NCI-H2196 treated with DMSO at 0.1 percent for 48 hours (cell line): ENCODE results near the gene MPDU1.

Source experiments
- DNase-seq: peaks from one replicate; lab custom pipeline; 2025; ENCODE audit not compliant: unreplicated experiment; lab: John Stamatoyannopoulos, UW

The MPDU1 gene

DNA sequence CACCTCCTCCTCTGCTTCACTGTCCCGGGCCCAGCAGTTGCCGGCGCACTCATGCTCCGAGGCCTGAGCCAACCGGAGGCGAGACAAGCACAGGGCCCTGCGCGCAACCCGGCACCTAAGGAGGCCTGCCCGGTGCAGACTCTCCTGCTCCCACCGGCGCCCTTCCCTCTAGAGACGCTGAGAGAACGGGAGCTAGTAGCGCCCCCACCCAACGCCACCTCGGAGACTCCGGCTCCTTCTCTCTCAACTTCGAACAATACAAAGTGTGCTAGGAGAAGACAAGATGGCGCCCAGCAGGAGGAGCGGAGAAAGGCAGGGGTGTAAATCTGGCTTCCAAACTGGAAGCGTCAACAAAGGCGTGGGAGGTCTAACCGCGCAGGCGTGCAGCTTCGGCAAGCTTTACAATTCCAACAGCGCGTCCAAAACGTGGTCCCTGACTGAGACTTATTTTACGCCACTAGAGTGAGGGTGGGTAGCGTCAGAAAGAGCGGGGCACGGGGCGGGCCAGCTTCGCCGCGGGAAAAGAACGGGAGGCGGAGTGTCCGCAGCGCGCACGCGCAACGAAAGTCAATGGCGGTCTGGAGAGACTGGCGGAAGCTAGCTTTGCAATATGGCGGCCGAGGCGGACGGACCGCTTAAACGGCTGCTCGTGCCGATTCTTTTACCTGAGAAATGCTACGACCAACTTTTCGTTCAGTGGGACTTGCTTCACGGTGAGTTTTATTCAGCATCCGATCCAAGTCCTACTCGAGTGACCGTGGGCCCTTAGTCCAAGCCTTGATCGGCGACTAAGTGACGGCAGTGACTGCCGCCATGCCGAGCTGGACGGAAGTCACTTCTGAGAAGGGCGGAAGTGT, at the start of gene MPDU1:
MPDU1 (plus strand) TSS at position 600 of the 857 bp plus-strand sequence; CDS start at position 611, 11 bp downstream.
- peak; percentile 88 for DNase-seq

GRCh38 chr17:7538050-7538449, 45.6 kb upstream of the MPDU1 start:
- no peak for DNase-seq

DNA sequence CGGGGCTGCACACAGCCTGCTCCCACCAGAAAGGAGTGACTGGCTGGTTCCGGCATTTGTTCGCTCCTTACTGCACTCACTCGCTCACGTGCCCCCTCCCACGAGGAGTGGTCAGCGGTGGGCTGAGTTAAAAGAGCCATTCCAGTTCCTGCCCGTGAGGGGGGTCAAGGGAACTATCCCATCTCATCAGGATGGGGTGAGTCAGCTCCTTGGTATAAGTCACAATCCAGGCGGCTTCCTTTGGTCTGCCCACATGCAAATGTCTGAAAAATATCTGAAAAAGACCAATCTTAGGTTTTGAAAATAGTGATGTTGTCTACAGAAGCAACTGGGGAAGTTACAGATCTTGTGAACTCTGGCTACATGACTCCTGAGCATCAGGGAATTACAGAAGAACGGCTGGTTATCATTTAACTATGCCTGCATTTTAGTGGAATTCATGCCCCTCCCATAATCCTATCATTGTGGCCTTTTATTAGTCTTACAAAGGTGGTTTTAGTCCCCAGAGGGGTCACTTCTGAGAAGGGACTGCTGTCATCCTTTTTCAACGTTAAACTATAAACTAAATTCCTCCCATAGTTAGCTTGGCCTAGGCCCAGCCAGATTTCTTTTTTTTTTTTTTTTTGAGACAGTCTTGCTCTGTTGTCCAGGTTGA, 44.6 kb upstream of the MPDU1 start:
- no peak for DNase-seq

- DNase-seq = no peak
These were observed 42.5 kb upstream of the MPDU1 start for GRCh38 chr17:7541074-7541621.

- DNase-seq = no peak
These were observed 38.7 kb upstream of the MPDU1 start for GRCh38 chr17:7544911-7545310.

GRCh38 chr17:7548585-7549400, 34.9 kb upstream of the MPDU1 start, which contains the start of gene TNFSF12:
Gene TNFSF12, plus strand, starts transcription at chr17:7549058. Its CDS starts 96 bp downstream, at chr17:7549154.
- DNase-seq = no peak

DNA sequence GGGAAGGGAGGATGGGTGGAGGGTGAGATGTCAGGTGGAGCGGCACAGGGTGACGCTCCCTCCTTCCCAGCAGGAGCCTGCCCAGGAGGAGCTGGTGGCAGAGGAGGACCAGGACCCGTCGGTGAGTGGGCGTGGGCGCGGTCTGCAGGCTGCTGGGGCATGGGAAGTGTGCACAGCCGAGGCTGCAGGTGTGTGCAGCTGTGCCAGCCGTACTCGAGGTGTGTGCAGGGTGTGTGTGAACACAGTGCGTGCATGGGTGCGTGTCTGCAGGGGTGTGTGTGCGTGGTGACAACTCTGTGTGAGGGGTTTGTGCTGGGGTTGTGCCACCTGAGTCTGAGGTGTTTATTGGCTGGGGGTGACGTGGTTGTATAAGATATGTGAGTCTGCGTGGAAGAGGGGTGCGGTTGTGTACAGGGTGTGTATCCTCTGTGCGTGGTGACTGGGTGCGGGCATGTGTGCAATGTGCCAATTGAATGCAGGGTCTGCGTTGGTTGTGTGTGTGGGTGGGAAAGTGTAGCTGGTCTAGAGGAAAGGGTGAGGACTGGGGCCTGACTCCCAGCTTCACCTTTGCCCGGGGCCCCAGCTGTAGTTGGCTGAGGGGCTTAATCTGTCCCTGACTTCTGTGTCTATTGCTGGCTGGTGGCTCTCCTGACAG, 34.1 kb upstream of the MPDU1 start:
- no peak for DNase-seq

GRCh38 chr17:7550344-7550743, 33.3 kb upstream of the MPDU1 start:
- no peak for DNase-seq

- no peak for DNase-seq
These were observed 32.3 kb upstream of the MPDU1 start for GRCh38 chr17:7551396-7551795.

DNA sequence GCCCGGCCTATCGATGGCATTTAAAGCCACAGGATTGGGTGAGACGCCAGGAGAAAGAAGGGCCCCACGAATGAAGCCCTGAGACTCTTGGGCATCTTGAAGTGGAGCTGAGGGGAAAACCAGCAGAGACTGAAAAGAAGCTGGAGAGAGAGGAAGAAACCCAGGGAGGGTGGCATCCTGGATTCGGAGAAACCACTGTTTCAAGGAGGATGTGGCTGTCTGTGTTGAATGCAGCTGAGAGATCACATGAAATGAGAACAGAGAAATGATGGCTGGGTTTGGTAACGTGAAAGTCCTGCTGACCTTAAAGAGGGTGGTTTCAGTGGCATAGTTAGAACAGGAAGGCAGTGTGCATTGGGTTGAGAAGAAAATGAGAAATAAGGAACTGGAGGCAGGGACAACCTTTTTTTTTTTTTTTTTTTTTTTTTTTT, 31.0 kb upstream of the MPDU1 start:
- no peak for DNase-seq

- no peak for DNase-seq
These were observed 30.3 kb upstream of the MPDU1 start for GRCh38 chr17:7553356-7553755.

DNA sequence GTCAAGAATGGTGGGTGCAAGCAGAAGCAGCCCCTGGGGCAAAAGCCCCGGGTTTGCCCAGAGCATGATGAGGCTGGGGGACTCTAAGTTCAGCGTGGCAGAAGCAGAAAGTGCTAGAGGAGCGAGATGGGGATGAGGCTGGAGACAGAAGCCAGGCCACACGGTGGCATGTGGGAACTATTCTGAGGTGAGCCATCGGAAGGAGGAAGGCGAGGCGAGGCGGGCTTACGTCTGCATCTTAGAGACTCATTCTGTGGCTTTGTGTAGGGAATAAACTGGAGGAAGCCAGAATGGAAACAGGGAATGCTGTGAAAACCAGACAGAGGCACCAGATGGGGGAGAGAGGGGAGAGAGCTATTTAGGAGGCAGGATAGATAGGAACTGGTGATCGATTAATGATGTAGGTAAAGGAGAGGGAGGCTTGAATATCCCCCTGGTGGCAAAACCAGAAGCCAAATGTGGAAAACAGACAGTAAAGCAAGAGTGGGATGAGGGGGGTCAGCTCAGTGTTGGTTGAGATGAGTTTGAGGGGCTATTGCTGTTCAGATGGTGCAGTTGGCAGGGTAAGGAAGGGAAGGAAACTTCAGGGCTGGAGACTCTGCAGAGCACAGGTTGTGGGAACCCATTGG, 28.2 kb upstream of the MPDU1 start:
- DNase-seq = no peak

- DNase-seq = no peak
These were observed 27.0 kb upstream of the MPDU1 start for GRCh38 chr17:7556627-7557026.

- DNase-seq = no peak
These were observed 26.4 kb upstream of the MPDU1 start for GRCh38 chr17:7557147-7557764.

GRCh38 chr17:7557775-7558543, 25.7 kb upstream of the MPDU1 start:
- DNase-seq = peak; percentile 48

- DNase-seq = no peak
These were observed 24.9 kb upstream of the MPDU1 start, which contains the start of gene TNFSF13 for GRCh38 chr17:7558544-7559319. Gene TNFSF13, plus strand, starts transcription at chr17:7558750. Its CDS starts 290 bp downstream, at chr17:7559040.

DNA sequence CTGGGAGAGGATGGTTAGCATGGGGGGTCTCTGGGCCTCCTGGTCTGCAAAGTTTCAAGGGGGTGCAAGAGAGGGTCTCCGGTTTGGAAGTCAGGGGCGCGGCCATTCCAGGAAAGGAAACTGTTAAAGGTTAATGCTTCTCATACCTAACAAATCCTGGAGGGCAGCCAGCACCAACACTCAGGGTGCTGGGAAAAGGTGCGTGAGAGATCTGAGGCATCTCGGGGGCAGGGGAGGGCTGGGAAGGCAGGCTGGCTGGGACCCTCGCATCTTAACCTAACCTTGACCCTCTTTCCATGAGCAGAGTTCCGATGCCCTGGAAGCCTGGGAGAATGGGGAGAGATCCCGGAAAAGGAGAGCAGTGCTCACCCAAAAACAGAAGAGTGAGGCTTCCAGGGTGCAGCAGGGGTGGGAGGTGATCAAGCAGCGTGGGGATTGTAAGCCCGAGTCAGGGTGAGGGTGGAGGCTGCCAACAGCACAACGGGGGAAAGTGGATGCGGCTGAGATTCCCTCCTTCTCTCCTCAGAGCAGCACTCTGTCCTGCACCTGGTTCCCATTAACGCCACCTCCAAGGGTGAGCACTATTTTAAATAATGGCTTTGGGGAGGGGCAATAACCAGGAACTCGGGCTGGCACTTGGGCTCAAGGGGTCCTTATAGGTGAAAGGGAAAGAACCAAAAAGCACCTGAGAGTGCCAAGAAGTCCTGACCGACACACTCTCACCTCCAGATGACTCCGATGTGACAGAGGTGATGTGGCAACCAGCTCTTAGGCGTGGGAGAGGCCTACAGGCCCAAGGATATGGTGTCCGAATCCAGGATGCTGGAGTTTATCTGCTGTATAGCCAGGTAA, 24.1 kb upstream of the MPDU1 start:
- DNase-seq = no peak
